Esophagus squamous epithelium (tissue), 4 donors: Measurements from ENCODE around the gene EIF3I.

Source experiments
- CTCF ChIP-seq, 6 experiments: fragments of 450-650 bp in 4 of 6; fragments of 200-600 bp in 2 of 6; sonication (generic) in 2 of 6; IDR thresholded peaks; one replicate each; pipeline ENCODE4 v1.5.1; 2016 to 2019; ENCODE audit warnings: antibody characterized with exemption in 6 of 6, mild to moderate bottlenecking in 4 of 6, moderate library complexity in 4 of 6
- POLR2A ChIP-seq, 4 donors: fragments of 450-650 bp; IDR thresholded peaks; one replicate each; pipeline ENCODE4 v1.6.1; 2017; ENCODE audit warnings: antibody characterized with exemption in 4 of 4, mild to moderate bottlenecking in 4 of 4, moderate library complexity in 3 of 4

- TF ChIP-seq CTCF (IDR thresholded peaks at IDR 0.05) = no peak
- no peak for TF ChIP-seq POLR2A (IDR thresholded peaks at IDR 0.05)
Measured at GRCh38 chr1:32204943-32205361, 17.3 kb upstream of the EIF3I start.
